ENCODE data around the gene GNG3.
"Not testable (repeated sequence)": the region's sequence is repeated elsewhere in the genome, so short reads cannot be mapped to it uniquely, and the experiment has no call there.

GNG3 gene

DNA sequence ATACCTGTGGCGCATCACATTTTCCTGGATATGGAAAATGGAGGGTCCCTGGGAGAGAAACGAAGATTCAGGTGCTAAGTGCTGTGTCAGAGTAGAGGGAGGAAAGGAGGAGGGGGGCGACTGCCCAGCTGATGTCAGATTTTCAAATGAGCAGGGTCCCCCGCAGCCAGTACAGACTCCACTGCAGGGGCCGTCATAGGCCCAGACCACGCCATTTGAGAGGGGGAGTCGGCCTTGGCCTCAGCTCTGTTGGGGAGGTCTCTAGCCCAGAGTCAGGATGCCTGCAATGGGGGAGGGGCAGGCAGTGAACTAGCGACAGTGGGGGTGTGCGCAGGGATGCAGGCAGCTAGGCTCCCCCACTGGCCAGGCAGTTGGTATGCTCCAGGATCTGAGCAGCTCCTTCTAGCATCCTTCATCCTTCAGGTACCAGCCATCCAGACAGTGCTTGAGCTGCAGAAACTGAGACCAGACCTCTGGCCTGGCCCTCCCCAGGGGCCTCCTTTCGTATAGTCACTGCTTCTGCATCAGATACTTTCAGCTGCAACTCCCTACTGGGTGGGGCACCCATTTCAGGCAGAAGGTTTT lies at the start of gene GNG3, which contains the start of gene BSCL2:
GNG3 (plus strand) TSS at position 400 of the 585 bp plus-strand sequence. CDS start 620 bp downstream, outside the sequence.
BSCL2 (minus strand) TSS at position 148 of the 585 bp plus-strand sequence. CDS start 229 bp downstream, outside the sequence.
- peak; percentile 19 for DNase-seq

DNA sequence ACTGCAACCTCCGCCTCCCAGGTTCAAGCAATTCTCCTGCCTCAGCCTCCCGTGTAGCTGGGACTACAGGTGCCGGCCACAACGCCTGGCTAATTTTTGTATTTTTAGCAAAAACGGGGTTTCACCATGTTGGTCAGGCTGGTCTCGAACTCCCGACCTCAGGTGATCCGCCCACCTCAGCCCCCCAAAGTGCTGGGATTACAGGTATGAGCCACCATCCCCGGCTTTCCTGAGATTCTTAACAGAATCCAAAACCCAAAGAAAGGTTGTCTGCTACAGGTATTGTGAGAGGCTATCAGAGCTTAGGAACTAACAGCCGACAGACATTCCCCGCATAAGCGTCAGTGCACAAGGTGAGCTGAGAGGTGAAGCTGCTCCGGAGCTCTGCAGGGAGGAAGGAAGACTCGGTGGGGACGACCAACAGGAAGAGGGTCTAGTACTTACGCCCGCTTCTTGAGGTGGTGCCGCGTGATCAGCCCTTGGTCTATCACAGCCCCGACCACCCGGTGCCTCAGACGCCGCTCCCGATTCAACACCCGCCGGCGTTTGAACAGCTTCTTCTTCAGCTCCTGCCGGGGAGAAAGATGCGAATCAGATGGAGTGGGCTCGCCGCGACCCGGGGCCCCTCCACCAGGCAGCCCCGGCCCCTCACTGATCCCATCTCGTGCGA lies 42.9 kb upstream of the GNG3 start:
- DNase-seq: peak; percentile 63

DNA sequence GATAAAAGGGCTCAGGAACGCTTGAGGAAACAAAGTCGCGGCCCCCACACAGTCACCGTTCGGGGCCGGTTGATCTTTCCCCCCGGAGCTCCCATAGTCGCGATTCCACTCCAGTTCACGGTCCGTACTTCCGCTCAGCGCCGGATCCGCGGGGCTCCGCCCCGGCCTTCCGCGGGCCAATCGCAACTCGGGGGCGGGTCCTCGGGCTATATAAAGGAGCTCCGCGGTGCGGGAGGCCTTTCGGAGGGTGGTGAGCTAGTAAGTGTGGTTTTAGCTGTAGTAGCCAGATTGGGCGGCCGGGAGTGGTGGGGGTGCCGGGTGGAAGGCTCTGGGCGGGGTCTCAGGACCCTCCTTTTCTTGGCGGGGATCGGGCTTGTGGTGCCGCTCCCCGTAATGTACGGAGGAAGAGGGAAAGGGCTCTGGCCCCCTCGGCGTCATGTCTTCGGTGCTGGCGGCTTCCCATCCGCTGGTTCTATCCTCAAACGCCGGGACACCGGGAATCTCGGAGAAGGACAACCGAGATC lies 42.3 kb upstream of the GNG3 start, which contains the start of the genes C11orf98 and CSKMT:
C11orf98 (minus strand) TSS at position 136 of the 524 bp plus-strand sequence; CDS start at position 95, 41 bp downstream.
CSKMT (plus strand) TSS at position 238 of the 524 bp plus-strand sequence. CDS start 568 bp downstream, outside the sequence.
- peak; percentile 96 for DNase-seq

DNA sequence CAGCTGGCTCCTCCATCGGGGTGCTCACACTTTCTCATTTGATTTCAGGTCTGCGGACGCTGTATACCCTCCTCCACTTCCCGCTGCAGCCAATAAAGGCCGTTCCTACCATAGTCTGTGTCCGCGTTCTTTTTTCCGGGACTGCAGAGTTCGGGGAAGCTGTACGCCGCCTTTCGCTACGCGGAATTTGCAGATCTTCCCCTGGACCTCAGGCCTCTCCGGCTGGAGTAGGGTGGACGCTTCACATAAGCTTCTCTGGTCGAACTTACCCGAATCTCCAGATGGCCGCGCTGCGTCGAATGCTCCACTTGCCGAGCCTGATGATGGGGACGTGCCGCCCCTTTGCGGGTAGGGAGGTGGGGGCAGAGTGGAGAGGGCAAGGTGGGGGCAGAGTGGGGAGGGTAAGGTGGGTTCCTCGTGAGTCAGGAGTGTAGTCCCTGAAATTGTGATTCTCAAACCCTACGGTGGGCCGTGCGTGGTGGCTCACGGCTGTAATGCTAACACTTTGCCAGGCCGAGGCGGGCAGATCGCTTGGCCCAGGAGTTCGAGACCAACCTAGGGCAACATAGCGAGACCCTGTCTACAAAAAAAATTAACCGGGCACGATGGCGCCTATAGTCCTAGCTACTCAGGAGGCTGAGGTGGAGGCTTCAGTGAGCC lies 41.7 kb upstream of the GNG3 start:
- DNase-seq: peak; percentile 54

DNA sequence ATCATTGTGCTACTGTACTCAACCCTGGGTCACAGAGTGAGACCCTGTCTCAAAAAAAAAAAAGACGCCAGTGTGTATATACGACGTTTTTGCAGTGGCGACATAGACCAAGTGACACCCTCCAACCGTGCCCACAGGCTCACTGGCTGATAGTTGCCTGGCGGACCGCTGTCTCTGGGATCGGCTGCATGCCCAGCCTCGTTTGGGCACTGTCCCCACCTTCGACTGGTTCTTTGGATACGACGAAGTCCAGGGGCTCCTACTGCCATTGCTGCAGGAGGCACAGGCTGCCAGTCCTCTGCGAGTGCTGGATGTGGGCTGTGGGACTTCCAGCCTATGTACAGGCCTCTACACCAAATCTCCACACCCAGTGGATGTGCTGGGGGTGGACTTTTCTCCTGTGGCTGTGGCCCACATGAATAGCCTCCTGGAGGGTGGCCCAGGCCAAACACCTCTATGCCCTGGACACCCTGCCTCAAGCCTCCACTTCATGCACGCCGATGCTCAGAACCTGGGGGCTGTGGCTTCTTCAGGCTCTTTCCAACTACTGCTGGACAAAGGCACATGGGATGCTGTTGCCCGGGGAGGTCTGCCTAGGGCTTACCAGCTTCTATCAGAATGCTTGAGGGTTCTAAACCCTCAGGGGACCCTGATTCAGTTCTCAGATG lies 41.1 kb upstream of the GNG3 start:
- DNase-seq: no peak

DNA sequence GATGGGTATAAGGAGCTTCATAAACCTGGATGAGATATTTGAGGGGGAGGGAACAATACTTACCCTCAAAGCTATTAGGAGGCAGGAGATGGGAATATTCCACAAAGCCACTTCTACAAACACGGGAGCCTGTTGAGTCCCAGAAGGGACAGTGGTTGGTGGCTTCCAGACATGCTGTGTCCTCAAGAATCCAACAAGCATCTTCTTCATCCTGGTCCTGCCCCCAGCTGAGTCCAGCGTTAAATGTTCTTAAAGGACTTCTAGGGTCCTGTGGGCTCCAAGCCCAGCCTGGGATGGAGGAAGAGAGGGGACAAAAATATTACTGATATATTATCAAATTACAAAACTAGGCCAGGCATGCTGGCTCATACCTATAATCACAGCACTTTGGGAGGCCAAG lies 40.0 kb upstream of the GNG3 start:
- DNase-seq: no peak

DNA sequence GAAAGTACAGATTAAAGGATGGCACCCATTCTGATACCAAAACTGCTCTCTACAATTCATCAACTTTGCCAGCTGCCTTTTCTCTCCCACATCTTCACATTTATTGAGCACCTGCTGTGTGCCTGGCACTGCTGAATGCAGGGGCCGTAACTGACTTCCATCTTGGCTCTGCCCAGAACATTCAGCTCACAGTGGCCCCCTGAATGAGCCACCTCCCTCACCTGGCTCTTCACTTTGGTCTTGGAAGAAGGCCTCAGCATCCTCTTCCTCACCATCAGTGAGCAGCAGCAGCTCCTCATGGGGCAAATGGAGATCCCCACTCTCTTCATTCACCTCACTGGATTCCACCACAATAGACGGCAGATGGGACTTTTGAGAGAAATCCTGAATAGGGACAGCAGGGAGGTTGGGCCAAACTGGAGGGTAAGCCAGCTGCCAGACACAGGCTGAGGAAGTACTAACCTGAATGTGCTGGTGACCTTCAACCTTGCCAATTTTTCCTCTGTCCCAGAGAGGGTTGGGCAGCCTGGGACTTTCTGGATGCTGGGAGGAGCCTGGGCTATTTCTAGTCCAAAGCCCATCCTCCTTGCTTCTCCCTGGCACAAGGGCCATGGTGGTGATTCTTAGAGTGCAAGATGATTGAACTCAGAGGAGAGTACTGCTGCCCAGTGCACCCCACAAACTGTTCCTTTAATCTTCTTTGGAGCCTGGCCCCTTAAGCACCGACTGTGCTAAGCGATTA lies 37.9 kb upstream of the GNG3 start:
- no peak for DNase-seq

DNA sequence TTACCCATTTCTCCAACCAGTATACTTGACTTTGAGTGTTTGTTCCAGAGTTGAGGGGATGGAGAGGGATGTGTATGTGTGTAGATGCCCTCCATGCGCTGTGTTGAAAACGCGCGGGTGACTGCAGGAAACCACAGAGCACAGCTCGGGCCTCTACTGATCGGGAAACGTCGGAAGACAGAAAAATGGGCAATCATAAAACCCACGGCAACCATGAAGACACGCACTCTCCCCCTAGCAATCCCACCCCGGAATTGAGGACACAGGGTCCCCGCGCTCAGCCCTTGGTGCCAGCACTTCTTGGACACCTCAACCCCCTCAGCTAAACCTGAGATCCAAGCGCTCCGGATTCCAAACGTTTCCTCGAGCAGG lies 36.3 kb upstream of the GNG3 start:
- DNase-seq: no peak

DNA sequence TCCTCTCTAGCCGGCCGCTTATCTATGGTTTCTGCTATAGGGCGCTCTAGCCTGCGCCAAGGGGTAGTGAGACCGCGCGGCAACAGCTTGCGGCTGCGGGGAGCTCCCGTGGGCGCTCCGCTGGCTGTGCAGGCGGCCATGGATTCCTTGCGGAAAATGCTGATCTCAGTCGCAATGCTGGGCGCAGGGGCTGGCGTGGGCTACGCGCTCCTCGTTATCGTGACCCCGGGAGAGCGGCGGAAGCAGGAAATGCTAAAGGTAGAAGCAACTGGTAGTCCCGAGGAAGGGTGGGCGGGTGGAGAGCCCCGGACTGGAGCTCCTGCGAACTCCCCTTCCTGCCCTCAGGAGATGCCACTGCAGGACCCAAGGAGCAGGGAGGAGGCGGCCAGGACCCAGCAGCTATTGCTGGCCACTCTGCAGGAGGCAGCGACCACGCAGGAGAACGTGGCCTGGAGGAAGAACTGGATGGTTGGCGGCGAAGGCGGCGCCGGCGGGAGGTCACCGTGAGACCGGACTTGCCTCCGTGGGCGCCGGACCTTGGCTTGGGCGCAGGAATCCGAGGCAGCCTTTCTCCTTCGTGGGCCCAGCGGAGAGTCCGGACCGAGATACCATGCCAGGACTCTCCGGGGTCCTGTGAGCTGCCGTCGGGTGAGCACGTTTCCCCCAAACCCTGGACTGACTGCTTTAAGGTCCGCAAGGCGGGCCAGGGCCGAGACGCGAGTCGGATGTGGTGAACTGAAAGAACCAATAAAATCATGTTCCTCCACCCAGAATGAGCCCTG lies 35.7 kb upstream of the GNG3 start, which contains the start of the genes LBHD1 and UQCC3:
LBHD1 (minus strand) TSS at position 660 of the 782 bp plus-strand sequence. CDS start 2,236 bp downstream, outside the sequence.
UQCC3 (plus strand) TSS at position 66 of the 782 bp plus-strand sequence; CDS start at position 139, 73 bp downstream.
- peak; percentile 75 for DNase-seq

DNA sequence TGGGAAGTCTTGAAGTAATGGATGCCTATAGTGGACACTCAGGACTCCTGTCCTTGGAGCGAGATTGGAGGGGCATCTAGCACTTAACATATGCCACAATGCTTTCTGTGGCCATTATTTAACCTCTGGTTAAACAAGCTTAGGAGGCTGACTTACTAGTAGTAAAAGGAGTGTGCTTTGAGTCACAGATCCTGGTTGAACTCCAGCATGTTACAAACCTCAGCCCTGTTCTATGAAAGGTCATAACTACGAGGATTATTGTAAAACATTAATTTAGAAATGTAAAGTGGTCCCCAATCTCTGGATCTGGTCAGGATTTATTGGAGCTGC lies 34.3 kb upstream of the GNG3 start:
- no peak for DNase-seq

DNA sequence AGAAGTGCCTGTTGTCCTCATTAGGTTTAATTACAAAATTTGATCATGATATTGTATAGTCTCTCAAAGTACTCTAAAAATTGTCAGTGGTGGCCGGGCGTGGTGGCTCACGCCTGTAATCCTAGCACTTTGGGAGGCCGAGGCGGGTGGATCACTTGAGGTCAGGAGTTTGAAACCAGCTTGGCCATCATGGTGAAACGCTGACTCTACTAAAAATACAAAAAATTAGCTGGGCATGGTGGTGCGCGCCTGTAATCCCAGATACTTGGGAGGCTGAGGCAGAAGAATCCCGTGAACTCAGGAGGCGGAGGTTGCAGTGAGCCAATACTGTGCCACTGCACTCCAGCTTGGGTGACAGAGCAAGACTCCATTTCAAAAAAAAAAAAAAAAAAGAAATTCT lies 32.1 kb upstream of the GNG3 start:
- not testable (repeated sequence) for DNase-seq

DNA sequence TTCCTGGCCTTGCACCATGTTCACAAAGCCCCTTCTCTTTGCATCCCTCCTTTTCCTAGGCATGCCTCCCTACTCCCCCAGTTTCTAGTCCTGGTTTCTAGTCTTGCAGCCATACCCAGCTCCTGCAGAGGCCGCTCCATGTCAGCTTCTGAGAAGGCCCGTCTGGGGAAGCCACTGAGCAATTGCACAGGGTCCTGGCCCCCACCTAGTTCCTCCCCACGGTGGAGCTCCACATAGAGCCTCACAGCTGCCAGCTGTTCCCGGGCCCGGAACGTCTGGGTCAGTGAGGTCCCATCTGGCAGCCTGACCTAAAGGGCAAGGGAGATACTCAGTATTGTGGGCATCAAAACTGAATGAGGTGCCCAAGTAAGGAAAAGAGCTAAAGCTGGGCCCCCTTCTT lies 30.8 kb upstream of the GNG3 start:
- no peak for DNase-seq

DNA sequence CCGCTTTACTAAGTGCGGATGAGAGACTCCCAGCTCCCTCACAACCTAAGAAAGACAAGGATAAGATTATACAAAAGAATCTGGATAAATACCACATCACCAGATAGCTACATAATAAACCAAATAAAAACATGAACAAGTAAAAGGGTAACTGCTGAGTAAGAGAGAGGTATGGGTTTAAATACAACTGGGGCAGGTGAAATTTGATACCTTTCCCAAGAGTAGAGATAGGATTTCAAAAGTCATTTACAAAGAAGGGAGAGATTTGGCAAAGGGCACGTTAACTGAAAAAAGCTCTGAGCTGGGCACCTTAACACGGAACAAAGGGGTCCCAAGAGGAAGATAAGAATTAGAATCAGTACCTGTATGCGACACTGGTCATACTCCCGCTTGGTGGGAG lies 30.3 kb upstream of the GNG3 start:
- DNase-seq: no peak

DNA sequence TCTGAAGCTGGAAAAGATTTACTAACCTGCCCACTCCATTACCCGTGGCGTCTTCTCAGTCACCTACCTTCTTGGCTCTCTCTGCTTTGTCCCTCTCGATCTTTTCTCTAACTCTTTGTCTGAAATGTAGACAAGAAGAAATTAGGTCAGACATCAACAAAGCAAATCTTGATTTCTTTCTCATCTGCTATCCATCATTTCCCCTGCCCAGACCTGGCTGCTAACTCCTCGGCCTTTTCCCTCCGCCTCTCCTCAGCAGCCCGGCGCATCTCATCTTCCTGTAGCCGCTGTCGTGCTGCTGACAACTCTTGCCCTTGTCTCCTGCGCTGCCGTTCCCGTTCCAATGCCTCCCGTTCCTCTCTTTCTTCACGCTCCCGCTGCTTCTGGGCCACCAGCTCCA lies 29.8 kb upstream of the GNG3 start:
- DNase-seq: no peak

DNA sequence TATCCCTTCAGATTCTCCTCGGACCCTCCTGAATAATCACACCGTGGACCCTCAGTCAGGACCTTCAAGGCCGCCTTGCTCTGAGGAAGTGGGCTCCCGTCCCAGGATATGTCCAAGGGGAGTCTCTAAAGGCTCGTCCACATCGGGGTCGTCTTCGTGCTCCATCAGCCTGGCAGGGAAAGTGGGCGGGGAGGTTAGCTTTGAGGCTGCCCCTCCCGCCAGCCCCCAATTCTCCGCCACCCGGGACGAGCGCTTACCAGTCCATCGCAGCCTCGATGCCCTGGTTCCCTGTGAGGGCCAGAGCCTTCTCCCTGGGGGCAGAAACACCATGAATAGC lies 29.1 kb upstream of the GNG3 start:
- DNase-seq: no peak

DNA sequence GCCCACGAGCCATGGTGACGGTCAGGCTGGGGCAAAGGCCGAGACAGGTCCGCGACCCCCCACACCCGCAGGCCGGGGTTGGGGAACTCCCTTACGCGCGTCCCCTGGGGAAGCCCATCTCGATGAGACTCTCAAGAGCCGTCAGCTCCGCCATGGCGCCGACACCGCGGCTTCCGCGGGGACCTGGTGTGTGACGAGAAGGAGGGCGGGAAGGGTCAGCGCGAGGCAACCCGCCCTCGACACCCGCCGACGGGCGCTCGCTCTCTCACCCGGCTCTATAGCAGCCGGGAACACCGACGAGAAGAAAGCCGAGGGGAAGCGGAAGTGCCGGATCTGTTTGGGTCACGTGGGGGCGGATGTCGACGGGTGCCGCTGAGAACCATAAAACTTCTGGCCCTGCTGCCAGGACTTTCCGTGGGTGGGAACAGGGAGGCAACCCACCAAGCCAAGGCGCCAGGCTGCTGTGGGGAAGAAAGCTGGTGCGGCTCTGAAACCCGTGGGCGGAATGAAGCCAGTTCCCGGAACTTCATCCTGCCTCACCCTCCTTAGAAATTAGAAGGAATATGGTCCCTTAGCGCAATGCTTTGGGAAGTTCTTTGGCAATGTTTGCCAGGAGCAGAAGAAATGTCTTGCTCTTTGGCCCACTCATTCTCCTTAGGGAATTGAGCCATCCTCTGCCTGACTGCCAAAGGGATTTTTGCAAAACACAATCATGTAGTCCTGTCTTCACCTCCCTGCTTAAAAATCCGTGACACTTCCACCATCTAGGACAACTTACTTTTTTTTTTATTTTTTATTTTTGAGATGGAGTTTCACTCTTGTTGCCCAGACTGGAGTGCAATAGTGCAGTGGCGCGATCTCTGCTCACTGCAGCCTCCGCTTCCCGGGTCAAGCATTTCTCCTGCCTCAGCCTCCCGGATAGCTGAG lies 28.4 kb upstream of the GNG3 start, which contains the start of gene UBXN1:
UBXN1 (minus strand) TSS at position 304 of the 927 bp plus-strand sequence; CDS start at position 154, 150 bp downstream.
- peak; percentile 90 for DNase-seq

DNA sequence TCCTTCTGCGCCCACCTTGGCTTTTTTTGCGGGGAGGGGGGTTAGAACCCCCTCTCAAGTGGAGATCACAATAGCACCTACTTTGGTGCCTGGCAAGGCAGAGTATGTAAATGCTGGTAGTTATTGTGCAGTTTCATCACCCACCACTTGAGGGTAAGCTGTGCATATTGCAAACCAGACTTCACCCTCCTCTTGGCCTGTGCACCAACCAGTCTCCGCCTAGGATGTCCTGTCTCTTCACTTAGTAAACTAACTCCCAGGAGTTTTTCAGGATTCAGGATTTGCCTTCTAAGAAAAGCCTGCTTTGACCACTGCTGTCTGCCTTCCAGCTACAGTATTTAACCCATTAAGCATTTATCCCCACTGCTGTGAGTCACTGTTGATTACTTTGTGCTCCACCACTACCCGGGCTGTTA lies 26.6 kb upstream of the GNG3 start:
- DNase-seq: peak; percentile 31

DNA sequence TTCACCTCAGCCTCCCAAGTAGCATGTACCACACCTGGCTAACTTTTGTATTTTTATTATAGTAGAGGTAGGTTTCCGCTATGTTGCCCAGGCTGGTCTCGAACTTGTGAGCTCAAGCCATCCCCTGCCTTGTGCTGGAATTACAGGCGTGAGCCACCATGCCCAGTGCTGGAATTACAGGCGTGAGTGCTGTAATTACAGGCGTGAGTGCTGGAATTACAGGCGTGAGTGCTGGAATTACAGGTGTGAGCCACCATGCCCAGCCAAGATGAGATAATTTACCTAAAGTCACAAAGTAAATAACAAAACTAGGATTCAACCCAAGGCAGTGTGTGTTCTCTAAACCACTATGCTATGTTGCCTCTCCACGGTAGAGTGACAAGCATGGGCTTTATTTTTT lies 25.0 kb upstream of the GNG3 start:
- DNase-seq: no peak

DNA sequence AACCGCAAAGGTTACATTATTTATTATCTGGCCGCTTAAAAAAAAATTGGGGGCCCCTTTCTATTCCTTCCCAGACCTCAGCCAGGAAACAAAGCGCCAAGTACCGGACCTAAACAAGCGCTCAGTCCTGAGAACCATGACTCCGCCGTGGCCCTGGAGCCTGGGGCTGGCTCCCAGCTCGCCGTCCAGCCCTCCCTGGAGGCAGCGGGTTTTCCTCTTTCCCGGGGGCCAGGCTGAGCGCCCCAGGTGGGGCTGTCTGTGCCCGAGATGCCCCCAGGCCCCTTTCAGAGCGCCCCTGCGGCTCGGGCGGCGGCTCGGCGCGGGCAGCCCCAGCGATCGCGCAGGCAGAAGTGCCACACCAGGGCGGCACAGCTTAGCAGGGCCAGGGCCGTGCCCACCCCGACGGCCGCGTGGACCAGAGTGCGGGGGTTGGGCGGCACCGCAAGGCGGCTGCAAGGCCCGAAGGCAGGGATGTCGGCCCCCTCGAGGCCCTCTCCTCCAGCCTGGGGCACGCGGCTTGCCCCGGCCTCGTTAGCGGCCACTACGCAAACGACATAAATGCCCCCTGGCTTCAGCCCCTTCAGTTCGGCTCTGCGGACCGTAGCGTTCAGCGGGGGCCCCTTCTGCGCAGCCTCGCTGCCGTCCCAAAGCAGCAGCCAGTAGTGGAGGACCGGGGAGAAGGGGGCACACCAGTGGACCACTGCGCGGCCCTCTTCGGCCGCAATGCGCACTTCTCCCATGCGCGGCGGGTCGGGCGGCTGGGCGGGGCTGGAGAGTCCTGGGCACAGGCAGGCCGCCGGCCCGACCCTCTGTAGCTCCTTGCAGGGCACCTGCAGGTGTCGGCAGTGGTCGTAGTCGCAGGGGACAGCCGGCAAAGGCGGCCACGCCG lies 19.7 kb upstream of the GNG3 start:
- no peak for DNase-seq

Measured in stimulated activated CD4-positive, alpha-beta T cell treated with anti-CD3 and anti-CD28 coated beads, Interleukin-1b, Interleukin-23, amount 100 ng/mL, for 48 hours (primary cell).